Smooth muscle cell (in vitro differentiated cells): Measurements from ENCODE around the gene ZNF532. TPM values are rescaled to one million over a fixed set of nuclear protein-coding genes. Genes with fewer than 3 reads are reported as not detected.

Experiments used
- DNase-seq: peaks from one replicate; lab custom pipeline; 2025; ENCODE audit not compliant: unreplicated experiment; lab: John Stamatoyannopoulos, UW
- H2AFZ ChIP-seq: fragments of 200-600 bp; sonication (generic); 2 replicates; pipeline ENCODE4 v1.6.0; 2016; ENCODE audit warnings: antibody characterized with exemption, low read depth, mild to moderate bottlenecking
- H3F3A ChIP-seq: fragments of 200-600 bp; sonication (generic); 2 replicates; pipeline ENCODE4 v1.6.0; 2017; ENCODE audit warnings: antibody characterized with exemption, low read depth
- H3K27ac ChIP-seq: fragments of 200-600 bp; sonication (generic); 2 replicates; pipeline ENCODE4 v1.5.1; 2016; ENCODE audit warnings: low read depth, mild to moderate bottlenecking
- H3K27me3 ChIP-seq: fragments of 200-600 bp; sonication (generic); 2 replicates; pipeline ENCODE4 v1.6.1; 2016; ENCODE audit warnings: low read depth, mild to moderate bottlenecking
- H3K36me3 ChIP-seq: fragments of 200-600 bp; sonication (generic); 2 replicates; pipeline ENCODE4 v1.5.1; 2016; ENCODE audit warnings: low read depth
- H3K4me1 ChIP-seq: fragments of 200-600 bp; sonication (generic); 2 replicates; pipeline ENCODE4 v1.5.1; 2016; ENCODE audit warnings: low read depth
- H3K4me2 ChIP-seq: fragments of 200-600 bp; sonication (generic); 2 replicates; pipeline ENCODE4 v1.6.0; 2016; ENCODE audit warnings: mild to moderate bottlenecking
- H3K4me3 ChIP-seq: fragments of 200-600 bp; sonication (generic); 2 replicates; pipeline ENCODE4 v1.5.1; 2016; ENCODE audit warnings: mild to moderate bottlenecking
- H3K79me2 ChIP-seq: fragments of 200-600 bp; sonication (generic); 2 replicates; pipeline ENCODE4 v1.6.0; 2016; ENCODE audit warnings: low read depth, mild to moderate bottlenecking
- H3K9ac ChIP-seq: fragments of 200-600 bp; sonication (generic); 2 replicates; pipeline ENCODE4 v1.6.0; 2016; ENCODE audit warnings: low read depth
- H3K9me3 ChIP-seq: fragments of 200-600 bp; sonication (generic); replicated peaks from 2 replicates; pipeline ENCODE4 v1.5.1; 2016; ENCODE audit warnings: low read depth
- H4K20me1 ChIP-seq: fragments of 200-600 bp; sonication (generic); 2 replicates; pipeline ENCODE4 v1.6.0; 2016; ENCODE audit warnings: low read depth
- WGBS: methylation state at CpG from one replicate; pipeline ENCODE4 v1.1.7; 2016; ENCODE audit warnings: low lambda C conversion rate; 5-methylcytosine and 5-hydroxymethylcytosine counted together
- polyA plus RNA-seq: library from polyadenylated mRNA; unstranded; fragments of >200 nt; fragmentation: Nextera tagmentation; extraction: Ambion mirVana; gene quantifications from 2 replicates; pipeline ENCODE4 v1.2.1, GENCODE V29; 2016
- total RNA-seq: library from RNA; depleted of rRNA; stranded (reverse); fragments of >200 nt; gene quantifications from 2 replicates; pipeline ENCODE4 v1.2.3, GENCODE V29; 2014
- TF ChIP-seq, protein P1 (sequence below): fragments of 200-600 bp; sonication (generic); IDR thresholded peaks from 2 replicates; pipeline ENCODE4 v1.5.1; 2017; ENCODE audit warnings: borderline replicate concordance, mild to moderate bottlenecking, antibody characterized with exemption; ENCODE audit not compliant: insufficient read depth, poor library complexity, severe bottlenecking

ZNF532 gene
- total and polyA plus RNA-seq, 2 experiments from 2014 or later, result 31.6 to 126 TPM

DNA sequence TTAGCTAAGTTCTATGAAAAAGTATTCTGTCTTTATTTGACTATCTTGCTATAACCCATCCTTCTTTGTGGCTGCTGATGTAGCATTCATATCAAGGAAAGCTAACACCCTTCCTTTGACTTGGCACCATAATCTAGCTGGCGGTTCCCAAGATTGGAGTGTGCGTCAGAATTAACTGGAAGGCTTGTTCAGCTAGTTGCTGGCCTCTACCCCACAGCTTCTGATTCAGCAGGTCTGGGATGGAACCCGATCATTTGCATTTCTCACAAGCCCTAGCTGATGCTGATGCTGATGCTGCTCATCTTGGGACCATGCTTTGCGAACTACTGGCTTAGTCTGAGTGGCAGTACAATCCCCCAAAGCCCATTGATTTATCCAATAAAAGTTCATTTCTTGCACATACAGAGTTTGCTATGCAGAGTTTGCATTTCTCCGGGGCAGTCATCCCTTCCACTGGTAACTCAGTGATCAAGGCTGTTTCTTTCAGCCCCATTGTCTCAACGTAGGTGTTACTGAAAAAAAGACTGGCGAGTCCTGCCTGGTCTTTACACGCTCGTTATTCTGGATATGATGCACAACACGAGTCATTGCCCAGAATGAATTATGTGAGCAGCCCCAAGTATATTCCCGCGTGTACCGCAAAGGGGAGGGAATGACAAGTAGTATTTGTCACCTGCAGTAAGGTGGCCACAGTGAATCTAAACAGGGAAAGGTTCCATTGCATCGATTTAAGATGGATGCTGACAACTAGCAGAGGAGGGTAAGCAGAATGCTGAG, 96.5 kb downstream of the ZNF532 start:
- 97% methylated on average over 14 of the region's 14 CpGs for WGBS
- H3K4me2 ChIP-seq, result no peak overlapping the region
- peaks cover 17% of the 10 kb centered on the region for H3F3A ChIP-seq
- no peaks in the 10 kb centered on the region for H3K27me3 ChIP-seq
- H3K79me2 ChIP-seq, result peaks cover 21% of the 10 kb centered on the region
- no peaks in the 10 kb centered on the region for H3K9me3 ChIP-seq
- H3K4me1 ChIP-seq, result peaks cover 13% of the 10 kb centered on the region
- H2AFZ ChIP-seq, result no peak overlapping the region
- TF ChIP-seq, protein P1, sequence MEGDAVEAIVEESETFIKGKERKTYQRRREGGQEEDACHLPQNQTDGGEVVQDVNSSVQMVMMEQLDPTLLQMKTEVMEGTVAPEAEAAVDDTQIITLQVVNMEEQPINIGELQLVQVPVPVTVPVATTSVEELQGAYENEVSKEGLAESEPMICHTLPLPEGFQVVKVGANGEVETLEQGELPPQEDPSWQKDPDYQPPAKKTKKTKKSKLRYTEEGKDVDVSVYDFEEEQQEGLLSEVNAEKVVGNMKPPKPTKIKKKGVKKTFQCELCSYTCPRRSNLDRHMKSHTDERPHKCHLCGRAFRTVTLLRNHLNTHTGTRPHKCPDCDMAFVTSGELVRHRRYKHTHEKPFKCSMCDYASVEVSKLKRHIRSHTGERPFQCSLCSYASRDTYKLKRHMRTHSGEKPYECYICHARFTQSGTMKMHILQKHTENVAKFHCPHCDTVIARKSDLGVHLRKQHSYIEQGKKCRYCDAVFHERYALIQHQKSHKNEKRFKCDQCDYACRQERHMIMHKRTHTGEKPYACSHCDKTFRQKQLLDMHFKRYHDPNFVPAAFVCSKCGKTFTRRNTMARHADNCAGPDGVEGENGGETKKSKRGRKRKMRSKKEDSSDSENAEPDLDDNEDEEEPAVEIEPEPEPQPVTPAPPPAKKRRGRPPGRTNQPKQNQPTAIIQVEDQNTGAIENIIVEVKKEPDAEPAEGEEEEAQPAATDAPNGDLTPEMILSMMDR, result no peak
- no peak overlapping the region for H3K4me3 ChIP-seq
- H3K27ac ChIP-seq, result no peak overlapping the region
- H4K20me1 ChIP-seq, result peaks cover 23% of the 10 kb centered on the region
- DNase-seq, result no peak
- no peak overlapping the region for H3K9ac ChIP-seq
- H3K36me3 ChIP-seq, result peaks cover under 1% of the 10 kb centered on the region

DNA sequence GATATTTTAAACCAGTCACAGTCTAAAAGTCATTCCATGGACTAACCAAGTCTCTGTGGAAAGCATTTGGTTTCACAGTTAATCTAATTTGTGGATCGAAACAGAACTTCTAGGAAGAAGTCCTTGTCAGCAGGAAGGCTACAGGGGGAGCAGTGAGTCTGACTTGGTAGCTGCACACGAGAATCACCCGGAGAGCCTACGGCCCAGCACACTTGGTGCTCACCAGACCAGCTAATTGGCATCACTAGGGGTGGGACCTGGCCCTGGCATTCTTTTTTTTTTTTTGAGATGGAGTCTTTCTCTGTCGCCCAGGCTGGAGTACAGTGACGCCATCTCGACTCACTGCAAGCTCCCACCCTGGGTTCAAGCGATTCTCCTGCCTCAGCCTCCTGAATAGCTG, 97.7 kb downstream of the ZNF532 start:
- WGBS, result 96% methylated on average over 8 of the region's 8 CpGs
- TF ChIP-seq, protein P1, result no peak
- H3K9ac ChIP-seq, result no peak overlapping the region

DNA sequence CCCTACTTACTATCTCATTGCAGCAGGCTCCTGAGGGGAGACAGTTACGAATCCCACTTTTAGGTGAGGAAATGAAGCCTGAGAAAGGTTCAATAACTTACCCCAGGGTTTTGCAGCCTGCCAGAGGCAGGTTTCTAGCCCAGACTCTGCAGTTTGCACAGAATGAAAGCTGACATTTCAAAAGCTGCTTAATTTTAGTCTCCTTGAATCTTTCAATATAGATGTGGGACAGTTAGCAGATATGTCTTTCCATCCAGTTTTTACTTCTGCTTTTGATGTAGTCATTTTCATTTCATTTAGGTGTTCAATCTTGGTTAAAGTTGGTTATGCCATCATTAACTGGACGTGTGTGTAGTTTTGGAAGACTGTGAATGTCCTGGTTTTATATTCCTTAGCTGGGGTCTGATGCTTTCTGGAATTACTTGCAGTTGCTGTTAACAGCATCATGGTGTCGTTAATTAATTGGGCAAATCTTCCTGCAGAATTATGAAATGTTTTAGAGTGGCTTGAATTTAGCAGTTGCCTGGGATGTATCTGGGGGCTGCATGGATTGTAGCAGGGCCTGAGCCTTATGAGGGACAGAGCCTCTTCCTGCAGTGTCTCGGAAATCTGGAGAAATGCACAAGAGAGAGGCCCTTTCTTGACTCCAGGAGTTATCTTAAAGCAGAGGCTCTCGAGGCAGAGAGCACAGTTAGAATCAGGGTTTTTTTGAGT, 100.8 kb downstream of the ZNF532 start:
- Histone ChIP-seq H4K20me1 (peaks cover 55% of the 10 kb centered on the region), H3K4me3 (peak overlapping the region; percentile 31), H3K27ac (peak overlapping the region; percentile 73), H3K4me2 (peak overlapping the region; percentile 69), H2AFZ (no peak overlapping the region), H3K9ac (no peak overlapping the region), H3K27me3 (no peaks in the 10 kb centered on the region), H3F3A (peaks cover 25% of the 10 kb centered on the region), H3K36me3 (no peaks in the 10 kb centered on the region), H3K4me1 (peaks cover 29% of the 10 kb centered on the region), H3K79me2 (peaks cover 16% of the 10 kb centered on the region), H3K9me3 (no peaks in the 10 kb centered on the region)
- DNase-seq, result no peak
- TF ChIP-seq, protein P1, result no peak
- WGBS, result 45% methylated on average over 5 of the region's 5 CpGs

More for the DNA sequence above, 97.7 kb downstream of the ZNF532 start:
- Histone ChIP-seq H3K9me3 (no peaks in the 10 kb centered on the region), H3K79me2 (peaks cover 16% of the 10 kb centered on the region), H3K36me3 (no peaks in the 10 kb centered on the region), H4K20me1 (peaks cover 35% of the 10 kb centered on the region), H3K4me1 (peaks cover 22% of the 10 kb centered on the region), H3K4me2 (no peak overlapping the region), H3K4me3 (no peak overlapping the region), H3F3A (peaks cover 25% of the 10 kb centered on the region), H3K27me3 (no peaks in the 10 kb centered on the region), H2AFZ (no peak overlapping the region), H3K27ac (no peak overlapping the region)
- DNase-seq, result no peak
